H1 (cell line): Measurements from ENCODE around the gene HAND1. TPM values are rescaled to one million over a fixed set of nuclear protein-coding genes. Genes with fewer than 3 reads are reported as not detected.
"Not testable (repeated sequence)": the region's sequence is repeated elsewhere in the genome, so short reads cannot be mapped to it uniquely, and the experiment has no call there.

Experiments used
- CTCF ChIA-PET: fragments of 300-600 bp; sonication (Branson Sonifier 250); formaldehyde crosslinking; loops from one replicate; lab custom pipeline; 2021; ENCODE audit not compliant: partially characterized antibody; lab: Charles Lee
- POLR2A ChIA-PET: fragments of 300-600 bp; sonication (Branson Sonifier 250); formaldehyde crosslinking; loops from one replicate; lab custom pipeline; 2021; ENCODE audit warnings: inconsistent platforms; ENCODE audit not compliant: partially characterized antibody; lab: Charles Lee
- DNase-seq, 2 experiments: peaks; one replicate each; pipeline versions ENCODE4 v3.0.0 to v3.0.0-alpha.2; 2010 to 2022; ENCODE audit warnings: low spot score in 2 of 2, low read depth in 1 of 2, mixed read lengths in 1 of 2
- FAIRE-seq: peaks from 2 replicates; lab custom pipeline; 2011; peaks lifted over from hg19 to GRCh38; lab: Jason Lieb, UNC
- H2AFZ ChIP-seq: 2 replicates; pipeline ENCODE4 v1.8.1; 2012; ENCODE audit warnings: low read length, inconsistent platforms
- H2AK5ac ChIP-seq: 2 replicates; pipeline ENCODE4 v1.6.1; 2013; ENCODE audit warnings: low read depth, low read length
- H2BK120ac ChIP-seq: replicated peaks from 2 replicates; pipeline ENCODE3; 2013; ENCODE audit warnings: low read depth, low read length, inconsistent platforms
- H2BK12ac ChIP-seq: 2 replicates; pipeline ENCODE4 v1.6.1; 2013; ENCODE audit warnings: low read depth, low read length
- H2BK15ac ChIP-seq: 2 replicates; pipeline ENCODE4 v1.6.1; 2013; ENCODE audit warnings: low read length
- H2BK20ac ChIP-seq: 2 replicates; pipeline ENCODE4 v1.6.1; 2013; ENCODE audit warnings: low read length
- H2BK5ac ChIP-seq: 2 replicates; pipeline ENCODE4 v1.6.1; 2013; ENCODE audit warnings: low read depth, low read length
- H3K14ac ChIP-seq: 2 replicates; pipeline ENCODE4 v1.6.1; 2013; ENCODE audit warnings: inconsistent platforms; ENCODE audit not compliant: insufficient read length
- H3K18ac ChIP-seq: 2 replicates; pipeline ENCODE4 v1.6.1; 2013; ENCODE audit warnings: low read length; ENCODE audit errors: extremely low read depth
- H3K23ac ChIP-seq: 2 replicates; pipeline ENCODE4 v1.6.1; 2013; ENCODE audit warnings: inconsistent platforms; ENCODE audit not compliant: insufficient read length
- H3K23me2 ChIP-seq: 2 replicates; pipeline ENCODE4 v1.6.1; 2013; ENCODE audit warnings: low read depth, low read length
- H3K27ac ChIP-seq: 2 replicates; pipeline ENCODE4 v1.6.1; 2011; ENCODE audit warnings: low read depth, low read length, inconsistent platforms
- H3K27me3 ChIP-seq, 4 experiments: replicated peaks in 1 of 4; 1 replicate in 1 of 4; 2 replicates in 3 of 4; pipeline versions ENCODE4 v1.6.1 to v1.8.1; 2011 to 2013; ENCODE audit warnings: low read length in 3 of 4, mild to moderate bottlenecking in 3 of 4, inconsistent platforms in 2 of 4, mixed read lengths in 2 of 4, moderate library complexity in 1 of 4; ENCODE audit not compliant: control insufficient read depth in 3 of 4, insufficient read depth in 3 of 4; ENCODE audit errors: extremely low read depth in 1 of 4
- H3K36me3 ChIP-seq, 4 experiments: 2 replicates each; pipeline versions ENCODE4 v1.6.1 to v1.8.1; 2011 to 2013; ENCODE audit warnings: mild to moderate bottlenecking in 4 of 4, low read length in 3 of 4, moderate library complexity in 2 of 4, control low read depth in 1 of 4, inconsistent platforms in 1 of 4; ENCODE audit not compliant: insufficient read depth in 4 of 4, control insufficient read depth in 2 of 4
- H3K4ac ChIP-seq: replicated peaks from 2 replicates; pipeline ENCODE3; 2013; ENCODE audit warnings: low read length, low read depth, mixed read lengths, inconsistent platforms; ENCODE audit not compliant: insufficient read length
- H3K4me1 ChIP-seq, 4 experiments: replicated peaks in 1 of 4; 1 replicate in 1 of 4; 2 replicates in 3 of 4; pipeline versions ENCODE4 v1.6.1 to v1.8.1; 2011 to 2013; ENCODE audit warnings: low read length in 3 of 4, inconsistent platforms in 2 of 4, mixed read lengths in 1 of 4; ENCODE audit not compliant: insufficient read depth in 4 of 4, control insufficient read depth in 3 of 4
- H3K4me2 ChIP-seq, 2 experiments: 2 replicates each; pipeline versions ENCODE4 v1.6.1 to v1.8.1; 2011 to 2013; ENCODE audit warnings: low read depth in 2 of 2, low read length in 2 of 2, control low read depth in 1 of 2, inconsistent platforms in 1 of 2, mild to moderate bottlenecking in 1 of 2; ENCODE audit not compliant: insufficient read depth in 1 of 2
- H3K4me3 ChIP-seq, 4 experiments: fragments of 200-600, 300-600 bp in 1 of 4; sonication (generic), shearing (Covaris generic), sonication (Bioruptor Twin) in 1 of 4; 2 replicates each; pipeline versions ENCODE4 v1.5.1 to v1.8.1; 2011 to 2016; ENCODE audit warnings: low read length in 4 of 4, low read depth in 3 of 4, control low read depth in 2 of 4, inconsistent platforms in 2 of 4, mild to moderate bottlenecking in 2 of 4, mixed read lengths in 1 of 4, moderate library complexity in 1 of 4; ENCODE audit not compliant: insufficient read depth in 2 of 4; ENCODE audit errors: extremely low read depth in 1 of 4
- H3K56ac ChIP-seq: replicated peaks from 2 replicates; pipeline ENCODE3; 2013; ENCODE audit warnings: low read depth, mild to moderate bottlenecking, mixed read lengths, low read length, inconsistent platforms; ENCODE audit not compliant: insufficient read length
- H3K79me1 ChIP-seq: 2 replicates; pipeline ENCODE4 v1.6.1; 2013; ENCODE audit warnings: low read depth, low read length, control low read depth
- H3K79me2 ChIP-seq, 2 experiments: 2 replicates each; pipeline versions ENCODE4 v1.6.1 to v1.8.1; 2012 to 2013; ENCODE audit warnings: low read length in 2 of 2, mild to moderate bottlenecking in 2 of 2, inconsistent platforms in 1 of 2; ENCODE audit not compliant: insufficient read depth in 2 of 2, control insufficient read depth in 1 of 2
- H3K9ac ChIP-seq, 4 experiments: replicated peaks in 1 of 4; 1 replicate in 1 of 4; 2 replicates in 3 of 4; pipeline versions ENCODE4 v1.6.1 to v1.8.1; 2011 to 2013; ENCODE audit warnings: low read depth in 3 of 4, low read length in 3 of 4, control low read depth in 2 of 4, mild to moderate bottlenecking in 2 of 4, moderate library complexity in 2 of 4, inconsistent platforms in 1 of 4; ENCODE audit errors: extremely low read depth in 1 of 4
- H3K9me3 ChIP-seq, 2 experiments: 2 replicates each; pipeline versions ENCODE4 v1.6.1 to v1.8.1; 2012 to 2013; ENCODE audit warnings: mild to moderate bottlenecking in 2 of 2, moderate library complexity in 2 of 2, control low read depth in 1 of 2, inconsistent platforms in 1 of 2, low read depth in 1 of 2, low read length in 1 of 2, mixed read lengths in 1 of 2; ENCODE audit not compliant: insufficient read depth in 2 of 2
- H4K20me1 ChIP-seq, 2 experiments: replicated peaks in 1 of 2; 2 replicates each; pipeline versions ENCODE3 to v1.8.1; 2011 to 2013; ENCODE audit warnings: inconsistent platforms in 2 of 2, low read length in 2 of 2, mild to moderate bottlenecking in 1 of 2; ENCODE audit not compliant: insufficient read depth in 2 of 2, control insufficient read depth in 1 of 2
- H4K5ac ChIP-seq: 2 replicates; pipeline ENCODE4 v1.6.1; 2013; ENCODE audit warnings: low read length, low read depth, mixed read lengths, inconsistent platforms; ENCODE audit not compliant: insufficient read length
- H4K8ac ChIP-seq: 2 replicates; pipeline ENCODE4 v1.8.0; 2013; ENCODE audit warnings: mild to moderate bottlenecking, moderate library complexity, low read length, inconsistent platforms; ENCODE audit not compliant: insufficient read depth; ENCODE audit errors: extremely low read depth
- H4K91ac ChIP-seq: replicated peaks from 2 replicates; pipeline ENCODE3; 2013; ENCODE audit warnings: low read length, mixed read lengths, inconsistent platforms; ENCODE audit not compliant: insufficient read length
- WGBS, 2 experiments: shearing (Covaris generic) in 1 of 2; methylation state at CpG; one replicate each; pipeline versions ENCODE4 v1.1.6 to v1.1.7; 2013 to 2015; ENCODE audit warnings: low lambda C conversion rate in 2 of 2, mixed read lengths in 2 of 2, inconsistent platforms in 1 of 2, low coverage in 1 of 2, missing lambda C conversion rate in 1 of 2; ENCODE audit not compliant: insufficient replicate concordance in 2 of 2, insufficient coverage in 1 of 2, insufficient read length in 1 of 2; ENCODE audit errors: extremely low coverage in 1 of 2, missing lambda C conversion rate in 1 of 2; 5-methylcytosine and 5-hydroxymethylcytosine counted together
- polyA plus RNA-seq, 7 experiments: library from polyadenylated mRNA; depleted of rRNA in 3 of 7; stranded (reverse) in 5 of 7; unstranded in 2 of 7; fragments of >200 nt in 5 of 7; fragments of 200-250 nt in 2 of 7; gene quantifications; 1 replicate in 5 of 7; 2 replicates in 1 of 7; 4 replicates in 1 of 7; pipeline versions ENCODE4 v1.2.1 to v1.2.3, GENCODE V29; 2011 to 2013; ENCODE audit warnings: missing spikeins in 2 of 7, mixed read lengths in 2 of 7
- total RNA-seq: library from RNA; stranded (reverse); fragmentation: NEBNext Ultra II Directional; extraction: Animal tissue kit (Norgen Biotek cat#: 25700); gene quantifications from 2 replicates; pipeline ENCODE4 v1.2.1, GENCODE V29; 2021

Gene HAND1
- total and polyA plus RNA-seq, 2 of the 8 experiments (the other 6 are each of a cell fraction or from before 2014, with no cell fraction given) = 0.06 TPM; not detected in 1

DNA sequence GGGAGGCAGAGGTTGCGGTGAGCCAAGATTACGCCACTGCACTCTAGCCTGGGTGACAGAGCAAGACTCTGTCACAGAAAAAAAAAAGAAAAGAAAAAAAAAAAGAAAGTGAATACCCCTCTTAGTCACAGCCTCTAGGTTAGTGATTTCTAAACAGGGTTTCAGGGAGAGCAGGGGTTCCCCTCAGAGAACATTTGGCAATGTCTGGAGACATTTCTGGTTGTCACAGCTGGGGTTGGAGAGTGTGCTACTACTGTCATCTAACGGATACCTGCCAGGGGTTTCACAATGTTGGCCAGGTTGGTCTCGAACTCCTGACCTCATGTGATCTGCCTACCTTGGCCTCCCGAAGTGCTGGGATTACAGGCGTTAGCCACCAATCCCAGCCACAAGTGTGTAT lies 37.5 kb upstream of the HAND1 start:
- H3K18ac ChIP-seq, H2AK5ac ChIP-seq, H3K14ac ChIP-seq, H3K4ac ChIP-seq, H4K5ac ChIP-seq, H3K79me1 ChIP-seq, H3K23ac ChIP-seq, H3K56ac ChIP-seq, H2BK15ac ChIP-seq, H2BK120ac ChIP-seq, H3K27ac ChIP-seq, H3K9ac ChIP-seq, POLR2A ChIA-PET, H3K9me3 ChIP-seq, H2BK5ac ChIP-seq, H3K4me3 ChIP-seq, H3K36me3 ChIP-seq, H4K20me1 ChIP-seq, H3K79me2 ChIP-seq, H3K4me1 ChIP-seq, FAIRE-seq, H2BK20ac ChIP-seq, H3K27me3 ChIP-seq, H3K4me2 ChIP-seq, DNase-seq, H4K8ac ChIP-seq, H2BK12ac ChIP-seq, H2AFZ ChIP-seq, H4K91ac ChIP-seq, H3K23me2 ChIP-seq: not testable (repeated sequence)
- 87% methylated on average over 5 of the region's 6 CpGs; no CpG with 5 or more reads in 1 of the 2 experiments for WGBS, 2 experiments
- CTCF ChIA-PET = interaction anchor here (7.5 kb wide), 1 partner anchor 12 kb away, joined by 87 read pairs; no protein-coding TSS in a partner anchor
